UCSD-AML1 (cell line): ENCODE data around the gene LPIN3.

ENCODE experiments used
- DNase-seq: peaks from one replicate; lab custom pipeline; 2025; ENCODE audit not compliant: unreplicated experiment; lab: John Stamatoyannopoulos, UW

The LPIN3 gene

DNA sequence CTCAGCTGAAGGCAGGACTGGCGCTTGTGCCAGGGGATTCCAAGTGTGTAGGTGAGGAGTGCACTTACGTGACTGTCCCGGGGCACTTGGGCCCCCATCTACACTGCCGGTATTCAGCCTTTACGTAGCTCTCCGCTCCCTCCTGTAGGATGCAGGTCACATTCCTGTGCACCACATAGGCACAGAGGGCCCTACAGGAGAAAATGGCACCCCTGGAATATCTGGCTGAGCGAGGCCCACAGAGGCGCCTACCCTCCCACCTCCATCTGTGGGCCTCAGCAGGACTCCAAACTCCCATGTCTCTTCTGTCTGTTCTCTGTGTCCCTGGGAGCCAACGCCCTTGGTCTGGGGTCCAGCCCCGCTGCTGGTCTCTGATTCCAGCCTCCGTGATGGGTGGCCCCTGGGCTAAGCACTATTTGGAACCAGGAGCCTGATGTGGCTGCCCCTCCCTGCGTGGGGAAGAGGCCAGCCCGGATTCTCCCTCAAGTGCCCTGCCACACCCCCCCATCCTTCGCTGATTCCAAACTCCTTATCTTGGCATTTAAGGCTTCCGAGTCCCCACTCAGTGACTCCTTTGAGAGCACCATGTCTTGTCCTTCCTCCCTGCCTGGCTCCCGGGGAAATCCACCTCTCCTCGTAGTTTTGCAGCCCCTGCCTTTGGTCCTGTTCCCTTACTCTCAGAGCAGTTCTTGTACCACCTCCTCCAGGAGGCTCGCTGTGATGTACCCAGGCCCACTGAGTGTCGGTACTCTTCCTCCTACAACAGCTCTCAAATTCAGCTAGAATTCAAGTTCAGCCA lies 24.5 kb downstream of the LPIN3 start:
- no peak for DNase-seq

DNA sequence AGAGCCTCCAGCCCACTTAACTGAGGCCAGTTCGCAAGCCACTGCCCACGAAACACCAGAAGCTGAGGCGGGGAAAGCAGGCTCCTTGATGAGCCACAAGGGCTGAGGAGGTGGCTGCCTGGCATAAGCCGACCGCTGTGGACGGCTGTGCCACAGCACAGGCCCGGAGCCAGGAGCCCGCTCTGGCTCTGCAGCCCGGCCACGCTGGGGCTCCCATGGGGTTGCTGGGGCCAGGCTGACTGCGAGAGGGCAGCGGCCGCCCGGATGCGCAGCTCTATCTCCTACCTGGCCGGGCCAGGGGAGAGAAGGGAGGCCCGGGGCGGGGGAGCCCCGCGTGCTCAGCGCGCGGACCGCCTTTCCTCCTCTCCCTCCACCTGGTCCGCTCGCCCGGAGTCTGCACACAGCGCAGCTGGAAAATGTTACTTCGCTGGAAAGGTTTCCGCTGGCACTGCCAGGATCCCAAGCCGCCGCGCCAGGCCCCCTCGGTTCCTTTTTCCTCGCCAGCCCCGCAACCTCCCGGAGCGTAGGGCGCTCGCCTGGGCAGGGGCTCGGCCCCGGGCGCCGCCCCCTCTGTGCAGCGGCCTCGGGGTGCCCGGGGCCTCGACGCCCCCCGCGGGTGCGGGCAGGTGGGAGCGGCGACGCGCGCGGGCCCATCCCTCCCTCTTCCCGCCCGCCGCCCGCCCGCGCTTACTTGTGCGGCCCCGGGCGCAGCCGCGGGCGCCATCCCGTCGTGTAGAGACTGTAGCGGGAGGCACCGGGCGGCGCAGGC lies 25.3 kb downstream of the LPIN3 start:
- DNase-seq = no peak

DNA sequence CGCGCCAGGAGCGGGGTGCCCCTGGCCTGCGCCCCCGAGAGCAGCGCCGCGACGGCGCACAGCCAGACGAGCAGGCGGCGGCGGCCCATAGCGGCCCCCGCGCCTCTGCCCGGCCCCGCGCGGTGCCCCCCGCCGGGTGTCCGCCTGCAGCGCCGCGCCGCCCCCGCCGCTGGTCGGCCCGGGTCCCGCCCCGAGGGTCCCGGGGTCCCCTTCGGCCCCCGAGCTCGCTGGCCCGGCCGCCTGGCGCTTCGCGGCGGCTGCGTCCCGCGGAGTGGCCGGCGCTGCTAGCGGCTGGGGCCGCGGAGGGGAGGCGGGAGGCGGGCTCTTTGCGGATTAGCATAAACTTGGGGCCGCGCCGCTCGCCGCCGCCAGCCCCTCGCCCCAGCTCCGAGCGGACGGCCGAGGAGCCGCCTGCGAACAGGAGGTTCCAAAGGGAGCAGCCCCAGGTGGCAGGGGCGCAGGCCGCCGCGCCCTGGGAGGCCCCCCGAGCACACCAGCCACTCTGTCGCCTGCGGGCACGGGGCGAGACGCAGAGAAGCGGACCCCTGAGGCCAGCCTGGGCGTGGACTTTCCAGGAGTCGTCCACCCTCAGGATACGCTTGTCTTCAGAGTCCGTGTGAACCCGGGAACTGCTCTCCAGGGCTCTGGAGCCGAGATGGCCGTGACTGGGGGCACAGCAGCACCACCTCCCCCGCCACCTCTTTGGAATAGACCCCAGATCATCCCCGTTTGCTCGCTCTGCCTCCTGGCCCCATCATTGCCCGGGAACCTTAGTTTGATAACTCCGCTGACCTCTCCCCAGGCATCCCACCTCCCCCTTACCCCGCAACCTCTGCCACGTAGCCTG lies 26.1 kb downstream of the LPIN3 start, which contains the start of gene EMILIN3:
Gene EMILIN3 (minus strand): TSS at position 273 of the 847 bp plus-strand sequence. CDS start 184 bp downstream, at position 89.
- DNase-seq = no peak

DNA sequence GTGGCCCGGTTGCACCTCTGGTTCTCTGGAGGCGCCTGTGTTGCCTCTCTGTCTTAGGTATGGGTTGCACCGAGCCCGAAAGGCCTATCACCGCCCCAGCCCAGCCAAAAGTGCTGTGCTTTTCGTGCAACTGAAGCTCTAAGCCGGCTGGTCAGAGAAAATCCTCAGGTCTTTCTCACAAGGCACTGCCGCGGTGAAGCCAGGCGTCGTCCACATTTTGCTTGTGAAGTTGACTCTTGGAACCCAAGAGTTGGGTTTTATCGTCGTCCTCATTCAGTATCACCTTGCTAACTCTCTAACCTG lies 26.7 kb downstream of the LPIN3 start:
- DNase-seq = no peak

DNA sequence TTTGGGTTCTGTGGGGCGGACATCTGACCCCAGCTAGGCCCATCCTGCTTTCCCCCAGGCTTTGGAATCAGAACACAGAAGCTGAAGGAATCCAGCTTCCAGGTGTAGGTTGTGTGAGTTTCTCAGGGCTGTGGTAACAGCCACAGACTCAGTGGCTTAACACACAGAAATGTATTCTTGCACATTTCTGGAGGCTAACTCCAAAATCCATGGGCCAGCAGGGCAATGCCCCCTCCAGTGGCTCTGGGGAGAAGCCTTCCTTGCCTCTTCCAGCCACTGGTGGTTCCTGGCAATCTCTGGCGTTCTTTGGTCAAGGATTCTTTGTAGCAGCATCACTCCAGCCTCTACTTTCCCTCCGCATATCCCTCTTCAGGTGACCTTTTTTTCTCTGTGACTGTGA lies 27.3 kb downstream of the LPIN3 start:
- DNase-seq = no peak

DNA sequence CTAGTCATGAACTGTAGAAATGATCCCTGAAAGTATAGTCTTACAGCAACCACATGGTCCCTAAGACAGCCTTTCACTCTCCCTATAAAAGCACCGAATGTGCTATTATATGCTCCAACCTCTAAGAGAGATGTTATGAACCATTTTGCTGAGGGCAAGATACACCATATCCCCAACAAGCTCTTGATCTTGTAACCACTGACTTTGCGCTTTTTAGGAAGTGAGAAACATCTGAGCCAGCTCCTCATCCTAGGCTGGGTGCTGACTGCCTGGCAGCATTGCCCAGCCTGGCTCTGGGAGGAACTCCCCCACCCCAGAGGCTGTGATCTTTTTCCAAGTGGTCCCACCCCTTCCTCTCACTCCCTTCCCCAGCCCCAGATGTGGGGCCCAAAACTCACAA lies 29.1 kb downstream of the LPIN3 start:
- no peak for DNase-seq

DNA sequence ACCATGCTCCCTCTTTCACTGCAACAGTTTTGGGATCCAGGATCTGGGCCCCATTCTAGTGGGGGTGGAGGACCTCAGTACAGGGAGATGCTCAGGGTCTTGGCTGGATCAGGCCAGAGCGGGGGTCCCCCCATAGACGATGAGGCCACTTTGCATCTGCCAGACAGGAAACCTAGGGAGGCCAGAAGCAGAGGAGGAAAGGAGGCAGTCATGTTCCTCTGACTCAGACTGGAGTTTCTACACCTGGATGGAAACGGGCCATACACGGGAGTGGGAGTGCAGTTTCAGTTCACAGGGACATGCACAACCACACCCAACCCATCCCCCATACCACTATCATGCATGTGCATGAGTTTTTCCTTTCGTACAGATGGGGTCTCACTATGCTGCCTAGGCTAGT lies 29.6 kb downstream of the LPIN3 start:
- no peak for DNase-seq

DNA sequence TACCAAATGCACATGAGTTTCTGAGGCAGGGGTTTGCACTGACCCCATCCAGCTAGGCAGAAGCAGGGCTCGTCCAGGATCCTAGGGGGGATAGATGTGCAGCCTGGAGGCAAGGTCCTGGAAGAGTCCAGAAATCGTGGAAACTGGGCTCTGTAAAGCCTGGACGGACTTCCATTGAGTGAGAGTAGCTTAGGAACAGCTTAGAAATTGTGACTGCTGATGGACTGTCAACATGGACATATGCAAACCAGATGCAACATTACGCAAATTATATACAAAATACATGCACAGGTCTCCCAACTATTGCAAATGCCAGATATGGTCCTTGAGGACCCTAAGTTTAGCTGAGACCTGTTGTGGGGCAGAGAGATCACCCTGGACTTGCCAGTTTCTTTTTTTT lies 30.8 kb downstream of the LPIN3 start:
- no peak for DNase-seq

DNA sequence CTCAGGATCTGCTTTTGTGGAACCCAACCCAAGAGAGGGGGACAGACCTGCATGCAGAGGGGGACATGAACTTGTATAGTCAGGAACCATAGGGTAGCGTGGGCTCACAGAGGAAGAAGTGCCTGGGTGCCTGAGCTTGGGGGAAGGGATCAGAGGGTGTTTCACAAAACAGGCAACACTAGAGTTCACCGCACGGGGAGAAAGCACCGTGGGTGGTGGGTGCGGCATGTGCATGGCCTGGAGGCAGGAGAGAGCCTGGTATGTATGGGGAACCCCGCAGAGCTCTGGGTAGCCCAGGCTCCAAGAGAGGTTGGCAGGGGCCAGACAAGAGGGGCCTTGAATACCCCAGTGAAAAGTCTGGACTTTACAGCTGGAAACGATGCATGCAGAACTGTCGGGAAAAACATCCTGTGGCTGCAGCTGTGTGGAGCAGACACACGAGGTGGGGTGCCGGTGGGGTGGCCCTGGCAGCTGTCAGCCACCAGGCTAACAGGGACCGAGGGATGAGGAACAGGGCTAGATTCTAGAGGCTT lies 32.7 kb downstream of the LPIN3 start:
- DNase-seq = no peak

DNA sequence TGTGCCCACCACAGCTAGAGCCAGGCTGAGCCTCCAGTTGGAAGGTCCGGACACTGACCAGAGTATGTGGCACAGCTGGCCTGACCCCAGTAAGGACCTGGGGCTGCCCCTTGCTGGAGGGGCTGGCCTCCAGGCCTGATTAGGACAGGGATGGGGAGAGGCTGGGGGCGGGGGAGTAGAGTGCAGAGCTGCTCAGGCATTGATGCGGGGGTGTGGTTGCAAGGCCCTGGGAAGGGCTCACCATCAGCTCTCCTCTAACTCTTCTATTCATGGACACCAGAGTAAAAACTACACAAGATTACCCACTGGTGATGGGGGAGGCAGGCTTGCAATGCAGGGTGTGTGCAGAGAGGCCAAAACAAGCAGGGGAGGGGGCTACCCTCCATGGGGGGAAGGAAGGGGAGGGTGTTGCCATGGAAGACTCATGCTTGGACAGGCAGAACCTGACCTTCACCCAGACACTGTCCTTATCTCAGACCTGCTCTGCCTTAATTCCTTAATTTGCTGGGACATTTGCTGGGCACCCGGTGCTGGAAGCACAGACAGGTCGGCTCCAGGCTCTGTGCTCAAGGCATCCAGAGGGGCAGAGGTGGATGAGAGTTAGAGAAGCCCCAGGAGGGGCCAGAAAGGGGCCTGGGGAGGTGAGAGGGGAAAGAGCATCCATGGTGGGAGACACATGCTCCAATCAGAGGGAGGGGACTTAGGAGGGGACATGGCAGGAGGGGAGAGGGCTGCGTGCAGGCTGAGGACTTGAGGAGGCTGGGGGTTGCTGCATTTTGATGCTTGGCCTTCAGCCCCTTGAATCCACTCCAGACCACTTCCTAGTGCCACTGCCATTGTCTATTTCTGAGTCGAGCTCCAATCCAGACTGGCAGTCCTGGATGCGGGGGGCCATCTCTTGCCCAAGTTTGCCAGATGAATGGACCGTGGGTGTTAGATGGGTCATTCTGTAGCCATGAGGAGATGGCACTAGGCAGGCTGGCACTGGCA lies 33.6 kb downstream of the LPIN3 start:
- no peak for DNase-seq

DNA sequence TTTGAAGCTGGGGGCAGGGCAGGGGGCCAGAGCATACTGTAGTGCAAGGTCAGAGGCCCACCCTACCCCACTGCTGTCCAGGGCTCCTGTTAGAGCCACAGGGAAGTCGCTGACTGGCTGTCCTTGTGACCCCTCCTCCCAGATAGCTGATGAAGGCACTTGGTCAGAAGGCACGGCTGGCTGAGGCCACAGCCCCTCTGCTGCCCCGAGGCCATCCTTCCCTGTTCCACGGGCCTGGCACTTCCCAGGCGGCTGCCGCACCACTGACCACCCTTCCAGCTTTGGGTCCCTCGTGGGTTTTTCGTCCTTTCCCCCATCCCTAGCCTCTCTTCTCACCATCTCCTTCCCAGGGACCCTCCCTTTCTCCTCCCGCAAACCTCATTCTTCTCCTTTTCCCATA lies 35.2 kb downstream of the LPIN3 start:
- no peak for DNase-seq

DNA sequence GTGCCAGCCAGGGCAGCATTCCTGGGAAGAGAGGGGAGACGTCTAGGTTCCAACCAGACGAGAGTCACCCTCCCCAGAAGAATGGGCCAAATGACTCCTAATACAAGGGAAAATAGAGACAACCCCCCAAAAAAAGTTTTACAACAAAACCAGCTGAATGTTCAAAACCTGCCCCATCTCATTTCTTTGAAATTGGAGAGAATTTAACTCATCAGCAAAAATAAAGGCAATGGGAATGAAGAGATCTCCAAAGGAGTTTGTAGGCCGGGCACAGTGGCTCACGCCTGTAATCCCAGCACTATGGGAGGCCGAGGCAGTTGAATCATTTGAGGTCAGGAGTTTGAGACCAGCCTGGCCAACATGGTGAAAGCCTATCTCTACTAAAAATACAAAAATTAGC lies 35.7 kb downstream of the LPIN3 start:
- DNase-seq = no peak

DNA sequence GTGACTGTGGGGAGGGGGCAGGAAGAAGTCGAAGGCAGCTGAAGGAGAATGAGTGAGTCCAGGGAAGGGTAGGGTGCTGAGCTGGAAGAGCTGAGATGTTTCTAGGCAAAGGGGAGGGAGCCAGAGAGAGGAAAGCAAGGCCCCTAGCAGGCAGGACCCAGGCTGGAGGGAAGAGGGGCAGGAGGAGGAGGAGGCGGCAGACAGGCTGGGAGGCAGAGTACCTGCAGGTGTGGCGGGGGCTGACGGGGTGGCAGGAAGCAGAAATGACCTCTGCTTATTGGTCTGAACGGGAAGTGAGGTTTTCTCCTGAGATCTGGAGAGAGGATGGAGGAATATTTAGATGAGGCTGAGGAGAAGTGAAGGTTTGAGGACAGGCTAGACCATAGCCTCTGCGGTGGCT lies 36.7 kb downstream of the LPIN3 start:
- DNase-seq = no peak

DNA sequence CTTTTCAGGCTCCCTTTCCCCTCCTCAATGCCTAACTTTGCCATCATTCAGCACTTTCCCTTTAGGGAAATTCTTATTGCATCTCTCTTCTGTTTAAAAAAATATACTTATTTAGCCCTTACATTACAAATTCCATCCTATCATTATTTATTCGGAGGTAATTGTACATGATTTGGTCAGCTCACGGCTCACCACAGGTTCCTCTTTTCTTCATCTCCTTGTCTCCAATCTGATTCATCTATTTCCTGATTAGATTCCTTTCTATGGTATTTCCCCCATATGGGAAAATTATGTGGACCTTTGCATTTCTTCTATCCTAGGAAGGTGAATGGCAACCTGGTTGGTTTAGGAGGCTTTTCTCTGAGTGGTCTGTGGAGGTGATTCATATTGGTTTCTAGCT lies 38.9 kb downstream of the LPIN3 start:
- DNase-seq = no peak

DNA sequence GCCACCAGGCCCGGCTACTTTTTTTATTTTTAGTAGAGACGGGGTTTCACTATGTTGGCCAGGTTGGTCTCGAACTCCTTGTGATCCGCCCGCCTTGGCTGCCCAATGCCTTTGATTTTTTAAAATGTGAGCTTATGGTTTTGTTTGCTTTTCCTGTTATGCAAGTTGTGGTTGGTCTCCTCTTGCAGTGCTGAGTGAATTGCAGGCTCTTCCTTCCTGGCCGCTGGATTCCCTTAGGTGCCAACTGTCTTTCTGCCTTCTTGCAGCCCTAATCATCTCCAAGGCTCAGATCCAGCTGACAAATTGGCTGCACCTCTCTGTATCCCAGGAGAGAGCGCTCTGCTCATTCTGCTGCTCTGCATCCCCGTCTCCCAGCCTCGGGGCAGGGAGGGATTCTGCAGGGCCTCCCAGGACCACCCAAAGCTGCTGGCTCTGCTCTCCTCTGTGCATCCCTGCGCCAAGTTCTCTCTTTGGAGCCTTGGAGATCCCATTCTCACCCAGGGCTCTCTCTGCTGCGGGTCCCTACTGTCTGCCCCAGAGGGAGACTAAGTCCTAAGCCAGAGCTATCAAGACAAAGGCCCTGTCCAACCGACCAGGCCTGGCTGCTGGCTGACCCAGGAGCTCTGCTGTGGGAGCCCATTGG lies 40.1 kb downstream of the LPIN3 start:
- DNase-seq = no peak

DNA sequence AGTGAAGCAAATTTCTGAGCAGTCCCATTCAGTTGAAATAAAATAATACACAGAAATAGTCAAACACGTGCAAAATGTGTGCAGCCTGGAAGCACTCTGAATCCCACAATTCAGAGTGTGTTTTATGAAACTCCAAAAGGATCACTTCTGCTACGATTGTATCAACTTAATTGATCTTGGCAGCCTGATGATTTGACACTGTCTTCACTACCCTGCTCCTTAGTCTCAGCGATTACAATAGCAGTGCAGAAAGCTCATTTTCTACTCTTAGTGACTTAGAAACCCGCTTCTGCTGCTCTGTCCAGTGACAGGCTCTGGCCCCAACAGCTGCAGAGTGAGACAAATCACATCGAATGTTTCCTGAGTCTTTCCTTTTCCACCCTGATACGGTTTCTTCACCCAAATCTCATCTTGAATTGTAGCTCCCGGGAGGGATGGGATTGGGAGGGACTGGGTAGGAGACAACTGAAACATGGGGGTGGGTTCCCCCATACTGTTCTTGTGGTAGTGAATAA lies 42.2 kb downstream of the LPIN3 start:
- DNase-seq = no peak

DNA sequence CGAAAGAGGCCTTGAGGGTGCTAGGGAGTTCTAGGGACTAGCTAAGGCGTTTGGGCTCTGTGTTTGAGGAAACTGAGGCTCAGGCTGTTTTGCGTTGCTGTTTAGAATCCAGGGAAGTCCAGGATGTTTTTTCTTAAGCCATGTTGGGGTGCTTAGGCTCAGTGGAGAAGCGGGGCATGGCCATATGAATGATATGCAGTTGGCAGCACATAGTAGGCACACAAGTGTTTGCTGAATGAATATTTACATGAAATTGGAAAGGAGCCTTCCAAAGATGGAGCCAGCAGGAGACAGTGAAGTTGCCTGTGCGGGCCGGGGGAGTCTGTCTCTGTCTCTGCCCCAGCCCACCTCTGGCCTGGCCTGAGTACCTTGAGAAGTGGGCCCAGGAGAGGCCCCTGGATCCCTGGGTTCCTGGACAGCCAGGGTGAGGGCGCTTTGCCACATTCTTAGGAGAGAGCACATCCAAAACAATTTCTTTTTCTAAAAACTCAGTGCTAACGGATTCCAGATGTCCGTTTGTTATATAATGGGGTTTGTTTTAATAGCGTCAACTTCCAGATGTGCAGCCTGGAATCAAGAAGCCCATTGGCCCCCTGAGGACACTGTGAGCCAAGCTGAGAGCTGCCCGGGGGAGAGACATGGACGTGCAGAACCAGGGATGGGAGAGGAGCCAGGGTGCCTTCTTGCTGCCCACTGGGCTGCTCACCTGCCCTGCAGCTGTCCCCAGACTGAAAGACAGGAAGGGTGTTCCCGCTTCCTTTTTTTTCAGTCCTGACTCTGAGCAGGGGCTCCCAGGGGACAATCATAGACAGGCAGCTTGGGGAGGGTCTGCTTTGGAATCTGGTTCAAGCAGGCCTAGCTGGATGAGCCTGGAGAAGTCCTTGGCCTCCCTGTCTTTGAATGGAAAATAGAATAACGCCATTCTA lies 46.1 kb downstream of the LPIN3 start:
- no peak for DNase-seq

DNA sequence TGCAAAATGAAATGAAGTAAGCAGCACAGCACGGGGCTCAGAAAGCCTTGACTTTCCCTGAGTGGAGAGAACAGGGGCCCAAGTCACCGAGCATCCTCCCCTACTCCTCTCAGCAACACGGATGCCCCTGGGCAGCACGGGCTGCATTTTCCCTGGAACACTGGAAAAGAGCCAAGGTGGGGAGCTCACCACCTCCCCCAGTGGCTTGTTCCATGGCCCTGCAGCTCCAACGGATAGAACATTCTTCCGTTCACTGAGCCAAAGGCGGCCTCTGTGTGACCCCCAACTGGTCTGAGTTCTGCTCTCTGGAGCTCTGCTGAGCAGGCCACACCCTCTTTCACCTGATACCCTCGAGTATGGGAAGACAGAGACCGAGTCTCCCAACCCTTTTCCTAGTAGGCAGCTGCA lies 46.8 kb downstream of the LPIN3 start:
- DNase-seq = no peak
